Measurements from ENCODE around the gene NAA15.
"Not testable (repeated sequence)": the region's sequence is repeated elsewhere in the genome, so short reads cannot be mapped to it uniquely, and the experiment has no call there.

NAA15 gene

GRCh38 chr4:139301113-139301820 is at the start of gene NAA15:
TSS of gene NAA15 (plus strand) at chr4:139301505. CDS start at chr4:139301778, 273 bp downstream.
- peak; percentile 92 to 95 for DNase-seq (ENCODE audit: low read depth in 2 of 2)

- no peak for DNase-seq (ENCODE audit: low read depth in 2 of 2)
These were observed 48.3 kb upstream of the NAA15 start for GRCh38 chr4:139253046-139253445.

GRCh38 chr4:139253713-139254112 is 47.6 kb upstream of the NAA15 start:
- no peak for DNase-seq (ENCODE audit: low read depth in 2 of 2)

DNA sequence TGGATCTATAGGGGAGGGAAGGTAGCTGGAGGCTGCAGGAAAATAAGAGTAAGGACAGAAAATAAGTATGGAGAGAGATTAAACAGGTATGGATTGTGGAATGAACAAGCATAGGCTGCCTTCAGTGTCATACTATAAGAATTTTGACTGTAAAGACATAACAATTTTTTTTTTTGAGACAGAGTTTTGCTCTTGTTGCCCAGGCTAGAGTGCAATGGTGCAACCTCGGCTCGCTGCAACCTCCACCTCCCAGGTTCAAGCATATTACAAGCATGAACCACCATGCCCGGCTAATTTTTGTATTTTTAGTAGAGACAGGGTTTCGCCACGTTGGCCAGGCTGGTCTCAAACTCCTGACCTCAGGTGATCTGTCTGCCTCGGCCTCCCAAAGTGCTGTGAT is 45.7 kb upstream of the NAA15 start:
- not testable (repeated sequence) for DNase-seq (ENCODE audit: low read depth in 2 of 2)

- no peak for DNase-seq (ENCODE audit: low read depth in 2 of 2)
These were observed 45.0 kb upstream of the NAA15 start for GRCh38 chr4:139256349-139256748.

- no peak for DNase-seq (ENCODE audit: low read depth in 2 of 2)
These were observed 35.7 kb upstream of the NAA15 start for GRCh38 chr4:139265654-139266053.

- DNase-seq (ENCODE audit: low read depth in 2 of 2), result no peak
These were observed 35.1 kb upstream of the NAA15 start for GRCh38 chr4:139266208-139266582.

GRCh38 chr4:139266583-139267257 is 34.6 kb upstream of the NAA15 start:
- DNase-seq (ENCODE audit: low read depth in 2 of 2), result peak; percentile 22 to 33

- no peak for DNase-seq (ENCODE audit: low read depth in 2 of 2)
These were observed 34.0 kb upstream of the NAA15 start for GRCh38 chr4:139267301-139267700.

- DNase-seq (ENCODE audit: low read depth in 2 of 2), result no peak
These were observed 27.5 kb upstream of the NAA15 start for GRCh38 chr4:139273835-139274234.

DNA sequence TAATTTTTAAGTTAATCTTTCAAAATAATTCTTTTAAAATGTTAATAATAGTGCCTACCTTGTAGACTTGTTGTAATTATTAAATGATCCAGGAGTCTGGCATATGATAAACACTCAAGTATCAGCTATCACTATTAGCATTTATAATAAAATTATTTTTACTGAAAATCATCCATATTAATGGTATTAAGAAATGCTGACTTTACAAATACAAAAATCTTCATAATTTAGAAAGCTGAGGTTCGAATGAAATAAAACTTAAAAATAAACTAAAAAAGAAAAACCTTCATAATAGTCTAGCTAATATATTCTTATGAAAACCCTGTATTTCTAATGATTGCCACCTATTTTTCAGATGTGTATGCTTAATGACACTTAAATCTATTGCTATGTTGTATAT is 26.5 kb upstream of the NAA15 start:
- no peak for DNase-seq (ENCODE audit: low read depth in 2 of 2)

- DNase-seq (ENCODE audit: low read depth in 2 of 2), result no peak
These were observed 26.0 kb upstream of the NAA15 start for GRCh38 chr4:139275281-139275735.

DNA sequence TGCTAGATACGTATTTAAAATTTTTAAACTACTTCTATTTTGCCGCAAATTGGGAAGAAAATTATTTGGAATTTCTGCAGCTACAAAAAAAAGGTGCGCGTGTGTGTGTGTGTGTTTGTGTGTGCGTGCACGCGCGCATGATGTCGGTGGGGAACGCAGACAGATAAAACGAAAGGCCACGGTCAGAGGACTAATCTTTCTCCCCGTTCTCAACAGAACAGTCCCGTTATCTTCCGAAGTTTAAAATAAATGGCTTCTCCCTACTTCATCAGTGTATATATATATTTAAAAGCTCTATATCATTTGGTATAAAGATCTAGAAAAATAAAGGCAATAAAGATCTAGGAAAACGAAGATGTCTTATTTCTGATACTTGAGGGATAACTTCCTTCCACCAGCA is 22.8 kb upstream of the NAA15 start:
- no peak for DNase-seq (ENCODE audit: low read depth in 2 of 2)

DNA sequence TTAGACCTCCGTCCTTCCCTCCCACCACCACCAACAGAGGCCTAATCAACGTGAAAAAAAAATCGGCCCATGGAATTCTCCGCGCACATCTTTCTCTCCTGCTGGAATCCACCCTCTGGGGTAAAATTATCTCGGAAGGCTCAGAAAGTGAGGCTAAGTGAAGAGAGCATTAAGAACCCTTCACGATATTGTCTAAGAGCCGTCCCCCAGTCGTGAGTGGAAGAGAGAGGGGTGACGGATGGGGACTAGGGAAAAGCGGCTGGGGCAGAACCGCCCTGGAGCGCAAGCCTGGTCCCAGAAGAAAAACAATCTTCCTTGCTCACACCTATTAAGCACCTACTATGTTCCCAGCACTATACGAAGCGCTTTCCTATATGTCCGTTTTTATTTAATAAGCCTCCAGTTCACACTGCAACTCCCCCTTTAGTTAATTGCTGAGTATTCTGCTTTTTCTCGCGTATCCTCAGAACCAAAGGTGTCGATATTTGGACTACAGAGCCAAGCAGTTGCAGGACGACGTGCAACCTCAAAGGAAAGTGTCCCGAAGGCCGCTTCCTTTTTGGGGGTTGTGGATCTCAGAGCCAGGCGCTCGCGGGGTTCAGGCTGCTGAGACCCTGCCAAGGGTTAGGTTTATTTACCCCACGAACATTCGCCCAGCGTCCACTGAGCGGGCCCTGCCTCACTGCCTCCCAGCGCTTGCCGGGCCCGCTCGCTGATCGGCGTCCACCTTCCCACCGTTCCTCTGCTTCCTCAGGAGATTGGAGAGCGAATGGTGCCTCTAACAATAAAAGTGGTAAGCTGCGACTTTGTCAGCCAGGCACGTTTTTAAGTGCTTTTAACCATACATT is 22.2 kb upstream of the NAA15 start:
- DNase-seq (ENCODE audit: low read depth in 2 of 2), result no peak

DNA sequence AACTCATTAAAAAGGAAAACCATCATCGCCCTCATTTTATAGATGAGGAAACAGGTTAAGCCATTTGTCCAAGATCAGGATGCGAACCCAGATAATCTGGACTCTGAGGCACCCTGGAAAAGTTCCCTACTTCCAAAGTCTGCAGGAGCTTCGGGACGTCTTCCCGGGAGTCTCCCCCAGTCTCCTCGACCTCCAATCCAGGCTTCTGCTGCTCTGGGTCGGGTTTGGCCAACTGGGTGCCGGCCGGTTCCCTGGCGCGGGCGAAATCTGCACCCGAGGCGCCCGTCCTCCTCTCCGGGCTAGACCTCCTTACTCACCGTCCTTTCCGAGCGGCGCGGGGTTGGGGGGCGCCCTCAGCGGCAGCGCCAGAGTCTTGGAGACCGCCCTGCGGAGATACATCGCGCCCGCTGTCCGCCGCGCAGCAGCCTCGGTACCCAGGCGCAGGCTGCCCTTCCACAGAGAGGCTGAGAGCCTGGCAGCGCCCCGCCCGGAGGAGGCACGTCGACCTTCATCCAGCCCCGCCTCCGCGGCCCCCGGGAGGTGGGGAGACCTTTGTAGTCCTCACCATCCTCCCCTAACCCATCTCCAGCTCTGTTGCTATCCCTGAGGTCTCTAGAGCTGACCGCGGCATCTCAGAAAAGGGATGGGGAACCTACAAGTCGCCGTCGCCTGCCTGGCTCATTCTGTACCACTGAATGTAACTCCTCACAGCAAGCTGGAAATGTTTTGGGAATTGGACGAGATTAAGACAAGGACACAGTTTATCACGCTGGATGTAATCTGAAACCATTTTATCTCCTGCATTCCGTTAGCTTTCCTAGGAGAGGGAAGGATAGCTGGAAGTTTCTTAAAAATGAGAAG is 21.3 kb upstream of the NAA15 start, which contains the start of gene MGARP:
TSS of gene MGARP (minus strand) at position 466 of the 861 bp plus-strand sequence. CDS start at position 399, 67 bp downstream.
- no peak for DNase-seq (ENCODE audit: low read depth in 2 of 2)

- DNase-seq (ENCODE audit: low read depth in 2 of 2), result no peak
These were observed 19.1 kb upstream of the NAA15 start for GRCh38 chr4:139282065-139282720.

GRCh38 chr4:139282721-139283075 is 18.6 kb upstream of the NAA15 start:
- no peak for DNase-seq (ENCODE audit: low read depth in 2 of 2)

DNA sequence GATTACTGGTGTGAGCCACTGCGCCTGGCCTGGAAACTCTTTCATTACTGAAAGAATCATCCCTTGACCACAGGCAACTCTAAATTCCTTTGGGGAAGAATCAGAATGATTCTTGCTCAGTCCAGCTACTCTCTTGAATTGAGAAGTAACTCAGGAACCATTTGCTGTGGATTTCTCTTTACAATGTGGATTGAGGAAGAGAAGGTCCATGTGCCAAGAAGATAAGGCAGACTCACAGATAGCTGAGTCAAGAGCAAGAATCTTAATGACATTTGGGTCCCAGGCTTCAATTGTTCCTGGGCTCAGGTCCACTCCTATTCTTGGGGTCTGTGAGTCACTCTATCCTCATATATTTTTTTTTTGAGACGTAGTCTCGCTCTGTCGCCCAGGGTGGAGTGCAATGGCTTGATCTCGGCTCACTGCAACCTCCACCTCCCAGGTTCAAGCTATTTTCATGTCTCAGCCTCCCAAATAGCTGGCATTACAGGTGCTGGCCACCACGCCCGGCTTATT is 15.1 kb upstream of the NAA15 start:
- no peak for DNase-seq (ENCODE audit: low read depth in 2 of 2)

DNA sequence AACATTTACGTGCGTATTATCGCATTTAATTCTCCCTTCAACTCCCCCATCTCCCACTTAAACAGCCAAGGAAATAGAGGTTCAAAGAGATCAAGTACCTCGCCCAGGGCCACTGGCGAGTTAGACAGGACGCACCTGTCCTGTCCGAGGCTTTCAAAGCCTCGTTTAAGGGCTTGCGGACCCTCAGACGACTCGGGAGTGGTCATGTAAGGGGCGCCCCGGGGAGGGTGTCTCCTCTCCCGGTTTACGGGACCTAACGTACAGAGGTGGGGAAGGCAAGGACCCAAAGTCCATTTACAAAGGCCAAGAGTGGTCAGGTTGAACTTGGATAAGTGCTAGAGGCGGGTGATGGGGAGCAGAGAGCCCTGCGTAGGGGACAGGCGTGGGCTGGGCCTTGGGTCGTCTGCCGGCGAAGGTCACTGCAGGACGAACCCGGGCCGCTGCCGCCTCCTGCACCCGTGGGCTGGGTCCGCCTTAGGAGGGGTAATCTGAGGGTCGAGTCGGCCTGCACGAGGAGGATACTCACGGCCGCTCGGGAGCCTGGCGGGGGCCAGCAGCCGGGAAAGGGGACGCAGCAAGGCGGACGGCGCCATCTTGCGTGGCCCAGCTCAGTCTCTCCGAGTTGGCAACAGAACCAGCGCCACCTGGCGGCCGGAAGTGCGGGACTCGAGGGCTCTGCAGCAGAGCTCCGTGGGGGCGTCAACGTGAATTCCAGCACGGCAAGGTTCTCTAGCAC is 5.9 kb upstream of the NAA15 start:
- DNase-seq (ENCODE audit: low read depth in 2 of 2), result peak; percentile 97 to 99

GRCh38 chr4:139295942-139296299 is 5.4 kb upstream of the NAA15 start:
- DNase-seq (ENCODE audit: low read depth in 2 of 2), result no peak

Data from stimulated activated CD8-positive, alpha-beta memory T cell treated with anti-CD3 and anti-CD28 coated beads, Interleukin-7, amount 100 ng/mL, for 1 hour (primary cell).